Effector memory CD4-positive, alpha-beta T cell (primary cell): Measurements from ENCODE around the gene TTPAL.

ENCODE experiments used
- DNase-seq, 3 donors: peaks; one replicate each; pipeline ENCODE4 v3.0.0-alpha.2; 2020
- H3K27ac ChIP-seq: 2 replicates; pipeline ENCODE4 v1.7.0; 2013; ENCODE audit warnings: mild to moderate bottlenecking, low read length, moderate library complexity; ENCODE audit not compliant: insufficient read depth, poor library complexity, severe bottlenecking
- H3K27me3 ChIP-seq: replicated peaks from 2 replicates; pipeline ENCODE4 v1.7.0; 2013; ENCODE audit warnings: mild to moderate bottlenecking, low read length; ENCODE audit not compliant: insufficient read depth, control insufficient read depth, poor library complexity, severe bottlenecking
- H3K36me3 ChIP-seq: 2 replicates; pipeline ENCODE4 v1.7.0; 2013; ENCODE audit warnings: mild to moderate bottlenecking, low read length, moderate library complexity; ENCODE audit not compliant: control insufficient read depth, insufficient read depth
- H3K4me1 ChIP-seq: 2 replicates; pipeline ENCODE4 v1.7.0; 2013; ENCODE audit warnings: low read length, mild to moderate bottlenecking; ENCODE audit not compliant: control insufficient read depth, insufficient read depth, poor library complexity, severe bottlenecking
- H3K4me3 ChIP-seq: 2 replicates; pipeline ENCODE4 v1.7.0; 2013; ENCODE audit warnings: low read length, low read depth, mild to moderate bottlenecking; ENCODE audit not compliant: insufficient read depth, poor library complexity, severe bottlenecking
- H3K9me3 ChIP-seq: 2 replicates; pipeline ENCODE4 v1.7.0; 2013; ENCODE audit warnings: mild to moderate bottlenecking, low read length, moderate library complexity; ENCODE audit not compliant: control insufficient read depth

The TTPAL gene

DNA sequence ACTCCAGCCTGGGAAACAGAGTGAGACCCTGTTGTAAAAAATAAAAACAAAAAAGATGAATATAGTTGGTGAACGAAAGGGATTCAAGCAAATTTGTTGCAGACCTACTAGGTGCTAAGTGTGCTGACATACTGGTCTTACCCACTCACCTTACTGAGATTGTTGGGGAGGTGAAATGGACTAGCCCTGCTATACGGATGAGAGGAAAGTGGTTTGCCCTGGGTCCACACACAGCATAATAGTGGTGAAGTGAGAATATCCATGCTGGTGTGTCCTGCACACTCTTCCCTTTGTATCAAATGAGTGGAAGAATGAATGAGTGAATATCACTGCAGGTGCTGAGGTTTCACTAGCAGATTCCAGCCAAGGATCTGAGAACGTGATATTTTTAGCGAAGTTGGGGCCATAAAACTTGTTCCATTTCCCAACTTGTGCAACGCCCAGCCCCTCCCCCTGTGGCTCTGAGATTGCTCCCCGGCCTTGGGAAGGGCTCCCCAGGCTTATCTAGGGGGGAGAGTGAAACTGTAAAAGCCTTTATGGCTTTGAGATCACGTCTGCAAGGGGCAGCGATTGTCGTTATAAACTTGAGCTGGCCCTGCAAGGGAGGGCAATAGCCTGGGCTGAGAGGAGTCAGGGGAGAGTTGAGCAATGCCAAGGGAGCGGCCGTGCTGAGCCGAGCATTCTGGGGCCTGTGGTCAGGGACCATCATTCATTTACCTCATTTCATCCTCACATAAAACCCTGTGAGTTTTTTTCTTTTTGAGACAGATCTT lies 33.2 kb upstream of the TTPAL start:
- H3K9me3 ChIP-seq, result no peaks in the 10 kb centered on the region
- H3K4me1 ChIP-seq, result no peaks in the 10 kb centered on the region
- H3K27ac ChIP-seq, result no peak overlapping the region
- no peak for DNase-seq
- no peak overlapping the region for H3K4me3 ChIP-seq
- no peaks in the 10 kb centered on the region for H3K36me3 ChIP-seq
- no peaks in the 10 kb centered on the region for H3K27me3 ChIP-seq

DNA sequence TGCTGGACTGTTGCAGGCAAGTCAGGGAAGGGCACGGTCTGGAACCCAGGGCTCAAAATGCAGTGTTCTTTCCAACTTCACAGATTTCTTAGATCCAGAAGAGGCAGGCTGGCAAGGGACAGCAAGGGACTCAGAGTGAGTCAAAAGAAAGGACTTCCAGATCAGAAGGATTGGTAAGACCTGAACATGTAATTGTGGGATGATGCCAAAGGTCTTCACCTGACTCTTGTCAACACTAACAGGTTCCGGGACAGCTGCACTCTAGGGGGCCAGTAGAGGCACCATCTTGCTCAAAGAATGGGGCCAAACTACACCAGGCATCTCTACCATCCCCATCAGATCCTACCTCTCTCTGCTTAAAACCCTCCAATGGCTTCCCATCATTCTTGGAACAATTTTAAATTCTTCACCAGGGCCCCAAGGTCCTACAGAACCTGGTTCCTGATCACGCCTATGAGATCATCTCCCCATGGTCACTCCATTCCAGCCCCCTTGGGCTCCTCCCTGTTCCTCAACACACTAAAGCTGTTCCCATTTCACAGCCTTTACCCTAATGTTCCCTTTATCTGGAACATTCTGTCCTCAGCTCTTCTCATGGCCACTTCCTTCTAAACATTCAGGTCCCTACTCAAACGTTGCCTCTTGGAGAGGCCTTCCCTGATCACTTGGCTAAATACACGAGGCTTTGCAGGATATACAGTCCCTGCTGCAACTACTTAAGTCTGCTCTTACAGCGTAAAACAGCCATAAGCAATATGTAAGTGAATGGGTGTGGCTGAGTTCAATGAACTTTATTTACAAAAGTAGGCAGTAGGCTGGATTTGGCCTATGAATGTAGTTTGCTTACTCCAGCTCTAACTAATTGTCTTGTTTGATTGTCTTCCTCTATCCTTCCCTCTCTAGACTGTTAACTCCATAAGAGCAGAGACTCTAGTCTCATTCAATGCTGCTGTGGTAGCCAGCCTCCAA lies 29.6 kb upstream of the TTPAL start:
- Histone ChIP-seq H3K36me3 (no peaks in the 10 kb centered on the region), H3K27me3 (no peaks in the 10 kb centered on the region)

DNA sequence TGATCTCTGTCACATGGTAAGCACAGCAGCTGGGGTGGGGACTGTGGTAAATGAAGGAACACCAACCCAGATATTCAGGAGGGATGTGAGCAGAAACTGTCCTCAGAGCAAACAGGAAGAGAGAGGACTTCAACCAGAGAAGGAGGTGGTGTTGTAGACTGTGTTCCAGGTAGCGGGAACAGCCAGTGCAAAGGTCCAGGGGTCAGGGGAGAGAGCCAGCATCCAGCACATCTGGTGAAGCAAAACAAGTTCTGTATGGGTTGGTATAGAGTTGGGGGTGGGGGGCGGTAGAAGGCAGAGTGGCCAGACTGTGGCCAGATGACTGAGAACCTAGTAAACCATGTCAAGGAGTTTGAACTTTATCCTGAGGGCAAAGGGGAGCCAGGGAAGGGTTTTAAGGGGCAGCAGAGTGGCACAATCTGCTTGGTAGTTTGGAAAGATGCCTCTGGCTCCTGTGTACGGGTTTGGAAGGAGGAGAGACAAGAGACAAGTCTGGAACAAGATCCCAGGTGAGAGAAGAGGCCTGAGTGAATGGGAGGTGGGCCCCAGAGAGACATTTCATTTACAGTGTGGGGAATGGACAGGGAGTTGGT lies 27.8 kb upstream of the TTPAL start:
- H3K27me3 ChIP-seq, result no peaks in the 10 kb centered on the region
- DNase-seq, result no peak
- no peaks in the 10 kb centered on the region for H3K36me3 ChIP-seq
- no peaks in the 10 kb centered on the region for H3K4me1 ChIP-seq
- no peak overlapping the region for H3K27ac ChIP-seq
- no peak overlapping the region for H3K4me3 ChIP-seq
- H3K9me3 ChIP-seq, result no peaks in the 10 kb centered on the region

More for the DNA sequence above, 29.6 kb upstream of the TTPAL start:
- no peaks in the 10 kb centered on the region for H3K4me1 ChIP-seq
- H3K4me3 ChIP-seq, result no peak overlapping the region
- no peak for DNase-seq
- H3K27ac ChIP-seq, result no peak overlapping the region
- H3K9me3 ChIP-seq, result no peaks in the 10 kb centered on the region

DNA sequence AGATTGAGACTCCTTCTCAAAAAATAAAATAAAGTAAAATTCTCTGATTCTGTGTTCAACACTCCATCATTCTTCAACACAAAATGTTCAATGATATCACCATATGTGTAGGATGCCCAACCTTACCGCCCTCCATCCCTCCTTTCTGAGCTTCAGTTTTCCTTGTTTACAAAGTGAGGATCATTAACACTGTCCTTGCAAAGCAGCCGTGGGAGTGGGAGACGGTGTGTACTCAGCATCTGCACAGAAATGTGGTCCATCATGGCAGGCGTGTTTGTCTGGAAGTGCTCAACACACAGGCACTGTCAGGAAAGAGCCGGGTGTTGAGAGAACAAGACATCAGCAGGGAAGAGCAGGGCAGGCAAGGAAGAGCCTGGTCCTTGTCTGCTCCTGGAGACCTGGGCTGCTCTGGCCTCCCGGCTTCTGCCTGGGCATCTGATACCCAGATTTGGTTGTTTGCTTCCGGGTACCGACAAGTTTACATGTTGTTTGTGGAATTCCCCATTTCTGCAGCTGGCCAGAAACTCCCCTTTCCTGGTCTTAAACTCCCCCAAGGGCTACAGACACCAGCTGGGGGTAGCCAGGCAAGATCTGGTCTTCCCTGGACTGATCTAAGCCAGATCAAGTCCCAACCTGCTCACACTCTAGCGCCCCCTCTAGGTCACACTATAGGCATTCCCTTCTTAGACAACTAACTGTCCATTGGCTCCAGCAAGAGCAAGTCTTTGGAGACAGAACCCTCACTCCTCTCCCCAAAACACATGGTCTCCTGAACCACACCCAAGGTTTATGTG lies 26.7 kb upstream of the TTPAL start:
- Histone ChIP-seq H3K4me3 (no peak overlapping the region), H3K27ac (no peak overlapping the region), H3K4me1 (no peaks in the 10 kb centered on the region), H3K27me3 (no peaks in the 10 kb centered on the region), H3K36me3 (no peaks in the 10 kb centered on the region), H3K9me3 (no peaks in the 10 kb centered on the region)
- no peak for DNase-seq

DNA sequence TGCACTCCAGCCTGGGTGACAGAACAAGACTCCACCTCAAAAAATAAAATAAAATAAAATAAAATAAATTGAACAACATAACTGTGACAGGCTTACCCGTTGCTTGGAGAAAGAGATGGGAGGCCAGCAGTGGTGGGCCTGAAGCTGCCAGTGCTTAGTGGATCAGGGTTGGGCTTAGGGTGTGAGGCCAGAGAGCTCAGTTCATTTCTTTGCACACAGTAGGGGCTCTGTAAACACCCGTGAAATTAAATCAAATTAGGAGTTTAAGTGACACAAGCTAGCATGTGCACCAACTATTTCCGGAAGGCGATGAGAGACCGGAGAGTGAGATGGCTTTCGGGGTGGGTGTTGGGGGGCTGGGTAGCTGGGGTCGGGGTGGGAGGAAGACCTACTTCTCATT lies 25.8 kb upstream of the TTPAL start:
- Histone ChIP-seq H3K27ac (no peak overlapping the region), H3K4me3 (no peak overlapping the region), H3K4me1 (no peaks in the 10 kb centered on the region), H3K9me3 (no peaks in the 10 kb centered on the region), H3K27me3 (no peaks in the 10 kb centered on the region), H3K36me3 (no peaks in the 10 kb centered on the region)
- no peak for DNase-seq

DNA sequence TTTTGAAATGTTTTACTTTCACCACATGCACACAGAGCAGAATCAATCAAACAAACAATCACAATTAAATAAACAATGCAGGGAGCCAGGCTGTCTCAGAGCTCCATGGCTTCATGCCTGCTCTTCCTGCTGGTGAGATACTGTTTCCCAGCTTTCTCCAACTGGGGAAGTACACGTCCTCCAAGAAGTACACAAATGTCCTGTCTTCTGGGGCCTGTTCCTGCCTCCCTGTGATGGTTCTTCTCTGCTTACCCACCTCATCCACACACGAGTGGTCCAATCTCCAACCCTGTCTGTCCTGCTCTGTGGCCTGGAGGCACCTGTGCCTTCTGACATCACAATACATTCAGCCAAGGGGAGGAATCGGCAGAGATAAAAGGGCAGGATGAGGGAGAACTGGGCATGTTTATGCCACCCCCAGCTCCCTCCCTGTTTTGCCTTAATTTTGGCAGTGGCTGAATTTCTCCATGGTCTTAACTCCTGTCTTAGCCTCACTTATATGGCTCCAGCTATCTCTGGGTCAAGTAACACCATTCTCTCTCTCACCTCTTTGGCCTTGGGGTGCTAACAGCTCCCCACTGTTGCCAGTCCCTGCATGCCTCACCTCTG lies 25.3 kb upstream of the TTPAL start:
- H3K4me1 ChIP-seq, result no peaks in the 10 kb centered on the region
- H3K9me3 ChIP-seq, result no peaks in the 10 kb centered on the region
- no peak for DNase-seq
- H3K27me3 ChIP-seq, result no peaks in the 10 kb centered on the region
- no peaks in the 10 kb centered on the region for H3K36me3 ChIP-seq
- H3K27ac ChIP-seq, result no peak overlapping the region
- H3K4me3 ChIP-seq, result no peak overlapping the region

DNA sequence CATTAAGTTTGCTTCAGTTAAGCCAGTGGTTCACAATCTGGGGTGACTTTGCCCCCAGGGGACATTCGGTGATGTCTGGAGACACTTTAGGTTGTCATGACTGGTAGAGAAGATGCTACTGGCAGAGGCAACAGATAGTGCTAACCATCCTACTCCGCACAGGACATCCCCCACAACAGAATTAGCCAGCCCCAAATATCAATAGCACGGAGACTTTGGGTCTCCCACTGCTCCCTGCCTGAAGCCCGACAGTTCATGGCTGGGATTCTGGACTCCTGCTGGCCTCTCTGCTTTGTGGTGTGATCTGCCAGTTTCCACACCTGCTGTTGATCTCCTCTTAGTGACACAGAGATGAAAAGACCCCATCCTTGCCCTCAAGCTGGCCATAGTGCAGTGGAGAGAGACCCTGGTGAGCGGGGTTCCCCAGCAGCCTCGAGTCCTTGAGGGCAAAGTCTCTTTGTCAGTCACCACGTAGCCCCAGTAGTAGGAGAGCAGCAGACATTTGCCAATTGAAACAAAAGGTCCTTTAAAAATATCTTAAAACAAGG lies 24.7 kb upstream of the TTPAL start:
- H3K36me3 ChIP-seq, result no peaks in the 10 kb centered on the region
- H3K27ac ChIP-seq, result no peak overlapping the region
- H3K4me1 ChIP-seq, result no peaks in the 10 kb centered on the region
- no peaks in the 10 kb centered on the region for H3K27me3 ChIP-seq
- no peak overlapping the region for H3K4me3 ChIP-seq
- DNase-seq, result no peak
- no peaks in the 10 kb centered on the region for H3K9me3 ChIP-seq

DNA sequence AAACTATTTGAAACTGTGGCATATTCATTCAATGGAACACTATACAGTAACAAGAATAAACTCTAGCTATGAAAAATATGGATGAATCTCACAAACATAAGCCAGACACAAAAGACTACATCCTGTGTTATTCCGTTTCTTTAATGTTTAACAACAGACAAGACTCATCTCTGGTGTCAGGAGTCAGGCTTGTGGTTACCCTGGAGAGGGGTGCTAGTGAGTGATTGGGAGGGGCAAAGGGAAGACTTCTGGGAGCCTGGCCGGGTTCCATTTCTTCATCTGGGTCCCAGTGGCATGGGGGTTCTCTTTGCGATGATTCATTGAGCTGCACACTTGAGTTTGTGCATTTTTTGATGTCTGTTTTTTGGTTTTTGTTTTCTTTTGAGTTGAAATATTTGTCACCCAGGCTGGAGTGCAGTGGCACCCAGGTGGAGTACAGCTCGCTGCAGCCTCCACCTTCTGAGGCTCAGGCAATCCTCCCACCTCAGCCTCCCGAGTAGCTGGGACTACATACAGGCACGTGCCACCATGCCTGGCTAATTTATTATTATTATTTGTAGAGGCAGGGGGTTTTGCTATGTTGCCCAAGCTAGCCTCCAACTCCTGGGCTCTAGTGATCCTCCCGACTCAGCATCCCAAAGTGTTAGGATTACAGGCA lies 21.2 kb upstream of the TTPAL start:
- DNase-seq, result no peak
- no peaks in the 10 kb centered on the region for H3K9me3 ChIP-seq
- H3K27ac ChIP-seq, result no peak overlapping the region
- no peaks in the 10 kb centered on the region for H3K4me1 ChIP-seq
- no peaks in the 10 kb centered on the region for H3K36me3 ChIP-seq
- H3K4me3 ChIP-seq, result no peak overlapping the region
- H3K27me3 ChIP-seq, result no peaks in the 10 kb centered on the region

DNA sequence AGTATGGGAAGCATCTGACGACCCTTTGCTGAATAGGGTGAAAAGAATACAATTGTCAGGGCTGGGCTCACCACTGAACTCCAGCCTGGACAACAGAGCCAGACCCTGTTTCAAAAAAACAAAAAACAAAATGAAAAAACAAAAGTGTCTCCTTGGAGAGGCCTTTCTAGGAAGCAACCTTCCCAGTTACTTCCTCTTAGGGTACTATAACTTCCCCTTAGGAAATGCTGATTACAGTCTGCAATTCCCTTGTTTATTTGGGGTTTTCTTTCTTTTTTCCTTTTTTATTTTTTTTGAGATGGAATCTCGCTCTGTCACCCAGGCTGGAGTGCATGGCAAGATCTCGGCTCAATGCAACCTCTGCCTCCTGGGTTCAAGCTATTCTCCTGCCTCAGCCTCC lies 20.5 kb upstream of the TTPAL start:
- no peaks in the 10 kb centered on the region for H3K4me1 ChIP-seq
- no peaks in the 10 kb centered on the region for H3K27me3 ChIP-seq
- no peak overlapping the region for H3K27ac ChIP-seq
- DNase-seq, result no peak
- no peaks in the 10 kb centered on the region for H3K9me3 ChIP-seq
- H3K4me3 ChIP-seq, result no peak overlapping the region
- H3K36me3 ChIP-seq, result no peaks in the 10 kb centered on the region
